Suppressor macrophage treated with lipopolysaccharide for 1 hour (primary cell): Measurements from ENCODE around the gene COL6A1.
"Not testable (repeated sequence)": the region's sequence is repeated elsewhere in the genome, so short reads cannot be mapped to it uniquely, and the experiment has no call there.

Experiments used
- DNase-seq, 3 donors: peaks; one replicate each; pipeline ENCODE4 v3.0.0-alpha.2; 2020 to 2022

Gene COL6A1

DNA sequence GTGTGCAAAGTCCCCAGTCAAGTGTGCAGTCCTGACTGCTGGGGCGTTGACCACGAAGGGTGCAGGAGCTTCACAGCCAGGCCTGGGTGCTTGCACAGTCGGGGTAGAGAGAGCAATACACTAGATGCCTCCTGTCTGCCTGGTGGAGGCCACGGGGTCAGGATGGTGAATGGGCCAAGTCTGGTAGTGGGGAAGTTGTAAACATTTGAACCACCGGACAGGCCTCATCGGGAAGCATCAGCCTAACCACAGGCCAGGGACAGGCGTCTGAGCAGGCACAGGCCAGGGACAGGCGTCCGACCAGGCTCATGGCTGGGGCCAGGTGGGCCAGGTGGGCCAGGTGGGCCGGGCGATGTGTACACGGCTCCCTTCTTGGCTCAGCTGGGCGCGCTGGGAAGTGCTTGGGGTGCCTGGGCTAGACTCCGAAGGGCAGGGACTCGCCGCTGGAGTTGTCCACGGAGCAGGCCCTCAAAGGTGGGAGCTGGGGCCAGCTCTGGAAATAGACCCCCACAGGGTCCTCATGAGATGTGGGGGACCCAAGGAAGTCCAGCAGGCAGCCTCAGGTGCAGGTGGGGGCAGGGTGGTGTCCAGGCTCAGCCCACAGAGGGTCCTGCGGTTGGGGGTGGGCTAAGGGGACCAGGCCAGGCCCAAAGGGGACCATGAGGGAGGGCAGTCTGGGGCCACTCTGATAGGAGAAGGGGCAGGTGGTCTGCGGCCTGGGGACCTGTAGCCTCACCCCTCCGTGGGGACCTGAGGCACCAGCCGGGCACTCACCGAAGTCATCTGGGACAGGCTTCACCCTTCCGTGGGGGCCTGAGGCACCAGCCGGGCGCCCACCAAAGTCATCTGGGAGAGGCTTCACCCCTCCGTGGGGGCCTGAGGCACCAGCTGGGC, 15.0 kb downstream of the COL6A1 start:
- no peak for DNase-seq

DNA sequence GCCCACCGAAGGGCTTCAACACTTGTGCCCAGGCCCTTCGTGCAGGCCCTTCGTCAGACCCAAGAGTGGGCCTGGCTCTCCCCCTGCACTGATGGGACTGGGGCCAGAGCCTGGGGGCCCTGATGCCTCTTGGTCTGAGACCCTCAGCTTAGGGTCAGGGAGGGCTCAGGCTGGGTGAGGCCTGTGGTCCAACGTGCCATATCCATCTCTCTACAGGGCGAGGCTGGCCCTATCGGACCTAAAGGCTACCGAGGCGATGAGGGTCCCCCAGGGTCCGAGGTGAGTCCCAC, 15.6 kb downstream of the COL6A1 start:
- DNase-seq = no peak

DNA sequence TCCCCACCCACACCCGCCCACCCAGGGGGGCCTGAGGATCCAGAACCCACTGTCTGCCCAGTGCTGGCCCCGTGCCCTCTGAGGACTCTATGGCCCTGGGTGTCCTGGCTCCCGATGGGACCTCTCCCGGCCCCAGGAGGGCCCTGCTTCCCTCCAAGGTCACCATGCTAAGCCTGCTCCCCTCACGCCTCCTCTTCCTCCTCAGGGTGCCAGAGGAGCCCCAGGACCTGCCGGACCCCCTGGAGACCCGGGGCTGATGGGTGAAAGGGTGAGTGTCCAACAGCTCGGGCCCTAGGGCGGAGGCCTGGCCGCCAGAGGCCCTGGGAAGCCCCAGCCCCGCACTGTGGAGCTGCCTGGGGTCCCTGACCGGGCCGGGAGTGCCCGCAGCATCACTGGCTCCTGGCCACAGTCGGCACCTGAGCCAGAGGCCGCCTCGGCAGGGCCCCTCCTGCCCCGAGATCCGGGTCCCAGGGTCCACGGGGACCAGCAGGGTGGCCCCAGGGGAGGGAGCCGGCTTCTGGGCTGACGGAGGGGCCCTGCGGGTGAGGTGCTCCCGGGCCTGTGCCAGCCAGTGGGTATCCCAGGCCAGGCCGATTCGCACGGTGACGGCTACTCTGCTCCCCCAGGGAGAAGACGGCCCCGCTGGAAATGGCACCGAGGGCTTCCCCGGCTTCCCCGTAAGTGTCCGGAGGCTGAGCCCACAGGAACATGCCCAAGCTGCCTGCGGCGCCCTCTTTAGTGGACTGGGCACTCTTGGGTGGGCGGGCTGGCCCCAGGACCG, 16.1 kb downstream of the COL6A1 start:
- DNase-seq = no peak

DNA sequence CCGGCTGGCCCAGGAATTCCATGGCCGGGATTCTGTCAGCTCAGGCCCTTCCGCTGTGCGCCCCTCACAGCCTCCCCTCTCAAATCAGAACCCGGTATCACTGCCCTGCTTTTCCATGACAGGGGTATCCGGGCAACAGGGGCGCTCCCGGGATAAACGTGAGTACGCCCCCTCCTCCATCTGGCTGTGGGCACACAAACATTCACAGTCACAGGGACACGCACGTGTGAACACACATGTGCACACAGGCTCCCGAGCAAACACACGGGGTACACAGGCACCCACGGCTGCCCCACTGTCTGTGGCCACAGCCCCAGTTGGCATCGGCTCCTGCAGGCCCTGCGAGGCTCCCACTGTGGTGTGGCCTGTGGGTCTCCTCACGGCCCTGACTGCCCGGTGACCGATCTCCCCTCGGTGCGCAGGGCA, 16.7 kb downstream of the COL6A1 start:
- DNase-seq = no peak

DNA sequence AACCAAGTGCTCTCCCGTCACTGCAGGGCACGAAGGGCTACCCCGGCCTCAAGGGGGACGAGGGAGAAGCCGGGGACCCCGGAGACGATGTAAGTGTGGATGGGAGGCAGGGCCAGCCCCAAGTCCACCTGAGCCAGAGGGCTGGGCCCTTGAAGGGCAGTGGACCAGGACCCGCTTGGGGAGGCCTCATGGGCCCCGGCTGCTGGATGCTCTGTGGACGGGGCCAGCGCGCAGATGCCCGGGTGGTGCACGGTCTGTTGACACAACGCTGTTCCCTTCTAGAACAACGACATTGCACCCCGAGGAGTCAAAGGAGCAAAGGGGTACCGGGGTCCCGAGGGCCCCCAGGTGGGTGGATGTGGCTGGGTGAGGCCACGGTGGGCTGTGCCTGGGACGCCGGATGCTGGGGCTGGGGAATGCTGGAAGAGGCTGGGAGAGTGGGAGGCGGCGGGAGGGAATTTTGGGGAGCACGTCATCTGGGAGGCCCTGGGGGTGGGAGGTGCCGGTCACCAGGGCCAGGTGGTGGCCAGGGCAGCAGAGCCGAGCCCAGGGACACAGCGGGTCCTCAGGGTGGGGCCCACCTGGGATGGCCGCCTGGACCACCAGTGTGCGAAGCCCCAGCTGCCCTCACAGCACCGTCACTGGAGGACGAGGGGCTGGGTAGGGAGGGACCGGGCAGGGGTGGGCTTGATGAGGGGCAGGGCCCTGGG, 17.5 kb downstream of the COL6A1 start:
- no peak for DNase-seq

DNA sequence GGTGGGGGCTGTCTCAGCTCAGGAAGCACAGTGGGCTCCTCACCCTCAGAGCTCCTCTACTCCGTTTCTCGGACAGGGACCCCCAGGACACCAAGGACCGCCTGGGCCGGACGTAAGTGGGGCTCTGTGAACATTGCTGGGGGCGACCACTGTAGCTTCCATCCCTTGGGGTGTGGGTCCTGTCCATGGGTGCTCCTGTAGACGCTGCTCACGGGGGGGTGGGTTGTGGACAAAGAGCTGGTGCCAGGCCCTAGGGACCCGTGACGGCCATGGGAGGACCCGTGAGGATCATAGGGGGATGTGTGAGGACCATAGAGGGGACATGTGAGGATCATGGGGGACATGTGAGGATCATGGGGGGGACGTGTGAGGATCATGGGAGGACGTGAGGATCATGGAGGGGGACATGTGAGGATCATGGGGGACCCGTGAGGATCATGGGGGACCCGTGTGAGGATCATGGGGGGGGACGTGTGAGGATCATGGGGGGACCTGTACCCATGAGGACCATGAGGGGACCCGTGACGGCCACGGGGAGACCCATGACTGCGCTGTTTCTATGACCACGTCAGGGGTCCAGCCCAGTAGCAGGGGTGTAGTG, 18.1 kb downstream of the COL6A1 start:
- DNase-seq = no peak

DNA sequence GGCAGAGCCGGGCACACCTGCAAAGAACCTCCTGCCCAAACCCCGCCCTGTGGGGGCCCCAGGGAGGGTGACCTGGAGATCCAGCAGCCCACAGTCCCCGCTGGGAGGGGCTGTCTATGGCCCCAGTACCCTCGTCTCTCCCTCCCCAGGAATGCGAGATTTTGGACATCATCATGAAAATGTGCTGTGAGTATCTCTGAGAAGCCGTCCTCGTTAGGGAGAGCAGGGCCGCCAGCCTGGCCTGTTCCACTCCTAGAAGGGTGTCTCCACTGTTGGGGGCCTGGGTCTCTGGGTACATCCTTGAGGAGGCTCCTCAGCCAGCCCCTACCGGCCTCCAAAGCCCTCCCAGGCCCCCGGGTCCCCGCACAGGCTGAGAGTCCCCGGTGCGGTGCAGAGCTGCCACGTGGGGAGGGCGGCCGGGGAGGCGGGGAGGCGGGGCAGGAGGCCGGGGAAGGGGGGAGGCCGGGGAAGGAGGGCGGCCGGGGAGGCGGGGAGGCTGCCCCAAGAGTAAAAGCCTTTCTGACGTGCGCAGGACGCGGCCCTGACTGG, 18.7 kb downstream of the COL6A1 start:
- DNase-seq = no peak

DNA sequence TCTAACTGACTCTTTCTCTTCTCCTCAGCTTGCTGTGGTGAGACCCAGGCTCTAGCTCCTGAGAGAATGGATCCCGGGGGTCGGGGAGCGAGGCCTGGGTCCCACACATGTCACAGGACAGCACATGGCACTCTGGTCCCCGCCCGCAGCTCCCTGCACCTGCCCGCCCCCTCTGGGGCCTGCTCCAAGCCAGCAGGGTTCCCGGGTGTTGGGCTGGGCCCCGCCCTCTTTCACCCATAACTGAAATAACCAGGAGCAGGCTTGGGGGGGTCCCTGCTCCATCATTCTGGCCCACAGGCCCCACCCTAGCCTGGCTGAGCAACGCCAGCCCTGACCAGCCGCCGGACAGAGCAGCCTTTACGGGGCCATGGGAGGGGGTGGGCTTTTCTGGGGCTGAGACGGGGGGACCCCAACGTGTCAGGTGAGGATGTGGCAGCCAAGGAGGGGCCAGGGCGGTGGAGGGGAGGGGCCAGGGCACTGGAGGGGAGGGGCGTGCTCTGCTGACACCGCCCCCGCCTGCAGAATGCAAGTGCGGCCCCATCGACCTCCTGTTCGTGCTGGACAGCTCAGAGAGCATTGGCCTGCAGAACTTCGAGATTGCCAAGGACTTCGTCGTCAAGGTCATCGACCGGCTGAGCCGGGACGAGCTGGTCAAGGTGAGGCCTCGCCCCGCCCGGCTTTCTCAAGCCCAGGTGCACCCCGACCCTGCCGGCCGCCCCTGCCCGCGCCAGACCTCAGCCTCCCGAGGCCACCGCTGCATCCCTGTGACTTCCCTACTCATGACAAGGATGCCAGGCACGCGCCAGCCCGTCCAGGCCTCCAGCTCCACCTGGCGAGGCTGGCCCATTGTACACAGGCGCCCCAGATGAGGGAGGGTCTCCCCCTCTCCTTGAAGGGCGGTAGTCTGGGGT, 19.4 kb downstream of the COL6A1 start:
- no peak for DNase-seq

DNA sequence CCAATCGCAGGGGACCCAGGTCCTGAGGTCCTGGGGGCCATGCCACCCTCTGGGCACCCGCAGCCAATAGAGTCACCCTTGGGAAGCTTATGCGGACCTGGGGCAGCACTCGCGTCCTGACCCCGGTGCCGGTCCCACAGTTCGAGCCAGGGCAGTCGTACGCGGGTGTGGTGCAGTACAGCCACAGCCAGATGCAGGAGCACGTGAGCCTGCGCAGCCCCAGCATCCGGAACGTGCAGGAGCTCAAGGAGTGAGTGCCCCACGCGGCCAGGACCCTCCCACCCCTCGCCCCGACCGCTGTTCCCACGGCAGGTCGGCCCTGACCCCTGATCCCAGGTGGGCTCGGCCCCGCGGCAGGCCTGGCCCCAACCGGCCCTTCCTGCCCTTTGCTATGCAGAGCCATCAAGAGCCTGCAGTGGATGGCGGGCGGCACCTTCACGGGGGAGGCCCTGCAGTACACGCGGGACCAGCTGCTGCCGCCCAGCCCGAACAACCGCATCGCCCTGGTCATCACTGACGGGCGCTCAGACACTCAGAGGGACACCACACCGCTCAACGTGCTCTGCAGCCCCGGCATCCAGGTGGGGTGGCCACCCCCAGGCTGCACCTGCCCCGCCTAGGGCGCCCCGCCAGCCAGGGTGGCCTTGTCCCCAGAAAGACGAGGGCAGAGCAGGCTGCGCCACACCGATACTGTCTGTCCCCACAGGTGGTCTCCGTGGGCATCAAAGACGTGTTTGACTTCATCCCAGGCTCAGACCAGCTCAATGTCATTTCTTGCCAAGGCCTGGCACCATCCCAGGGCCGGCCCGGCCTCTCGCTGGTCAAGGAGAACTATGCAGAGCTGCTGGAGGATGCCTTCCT, 20.5 kb downstream of the COL6A1 start:
- DNase-seq = no peak

DNA sequence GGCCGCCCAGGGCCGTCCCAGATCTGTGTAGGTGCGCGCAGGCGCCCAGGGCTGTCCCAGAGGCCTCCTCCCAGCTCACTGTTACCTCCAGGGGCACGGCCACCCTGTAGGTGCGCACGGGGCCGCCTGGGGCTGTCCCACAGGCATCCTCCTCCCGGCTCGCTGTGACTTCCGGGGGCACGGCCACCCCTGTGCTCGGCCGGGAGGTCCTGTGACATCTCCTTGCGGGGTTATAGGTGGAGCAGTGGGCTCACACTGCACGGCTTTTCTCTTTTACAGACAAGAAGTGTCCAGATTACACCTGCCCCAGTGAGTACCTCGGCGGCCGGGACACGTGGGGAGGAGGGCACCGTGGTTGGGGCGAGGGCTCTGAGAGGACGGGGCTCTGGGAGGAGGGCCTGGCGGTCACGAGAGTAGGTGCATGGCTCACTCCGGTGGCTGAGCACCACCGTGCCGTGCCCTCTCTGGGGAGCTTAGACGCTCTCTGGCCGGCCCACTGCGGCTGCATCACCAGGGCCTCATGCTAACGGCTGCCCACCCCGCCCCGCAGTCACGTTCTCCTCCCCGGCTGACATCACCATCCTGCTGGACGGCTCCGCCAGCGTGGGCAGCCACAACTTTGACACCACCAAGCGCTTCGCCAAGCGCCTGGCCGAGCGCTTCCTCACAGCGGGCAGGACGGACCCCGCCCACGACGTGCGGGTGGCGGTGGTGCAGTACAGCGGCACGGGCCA, 21.4 kb downstream of the COL6A1 start:
- no peak for DNase-seq

DNA sequence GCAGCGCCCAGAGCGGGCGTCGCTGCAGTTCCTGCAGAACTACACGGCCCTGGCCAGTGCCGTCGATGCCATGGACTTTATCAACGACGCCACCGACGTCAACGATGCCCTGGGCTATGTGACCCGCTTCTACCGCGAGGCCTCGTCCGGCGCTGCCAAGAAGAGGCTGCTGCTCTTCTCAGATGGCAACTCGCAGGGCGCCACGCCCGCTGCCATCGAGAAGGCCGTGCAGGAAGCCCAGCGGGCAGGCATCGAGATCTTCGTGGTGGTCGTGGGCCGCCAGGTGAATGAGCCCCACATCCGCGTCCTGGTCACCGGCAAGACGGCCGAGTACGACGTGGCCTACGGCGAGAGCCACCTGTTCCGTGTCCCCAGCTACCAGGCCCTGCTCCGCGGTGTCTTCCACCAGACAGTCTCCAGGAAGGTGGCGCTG, 22.0 kb downstream of the COL6A1 start:
- no peak for DNase-seq

DNA sequence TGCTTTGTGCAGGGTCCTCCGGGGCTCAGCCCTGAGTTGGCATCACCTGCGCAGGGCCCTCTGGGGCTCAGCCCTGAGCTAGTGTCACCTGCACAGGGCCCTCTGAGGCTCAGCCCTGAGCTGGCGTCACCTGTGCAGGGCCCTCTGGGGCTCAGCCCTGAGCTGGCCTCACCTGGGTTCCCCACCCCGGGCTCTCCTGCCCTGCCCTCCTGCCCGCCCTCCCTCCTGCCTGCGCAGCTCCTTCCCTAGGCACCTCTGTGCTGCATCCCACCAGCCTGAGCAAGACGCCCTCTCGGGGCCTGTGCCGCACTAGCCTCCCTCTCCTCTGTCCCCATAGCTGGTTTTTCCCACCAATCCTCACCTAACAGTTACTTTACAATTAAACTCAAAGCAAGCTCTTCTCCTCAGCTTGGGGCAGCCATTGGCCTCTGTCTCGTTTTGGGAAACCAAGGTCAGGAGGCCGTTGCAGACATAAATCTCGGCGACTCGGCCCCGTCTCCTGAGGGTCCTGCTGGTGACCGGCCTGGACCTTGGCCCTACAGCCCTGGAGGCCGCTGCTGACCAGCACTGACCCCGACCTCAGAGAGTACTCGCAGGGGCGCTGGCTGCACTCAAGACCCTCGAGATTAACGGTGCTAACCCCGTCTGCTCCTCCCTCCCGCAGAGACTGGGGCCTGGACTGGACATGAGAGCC, 22.7 kb downstream of the COL6A1 start:
- DNase-seq = no peak

DNA sequence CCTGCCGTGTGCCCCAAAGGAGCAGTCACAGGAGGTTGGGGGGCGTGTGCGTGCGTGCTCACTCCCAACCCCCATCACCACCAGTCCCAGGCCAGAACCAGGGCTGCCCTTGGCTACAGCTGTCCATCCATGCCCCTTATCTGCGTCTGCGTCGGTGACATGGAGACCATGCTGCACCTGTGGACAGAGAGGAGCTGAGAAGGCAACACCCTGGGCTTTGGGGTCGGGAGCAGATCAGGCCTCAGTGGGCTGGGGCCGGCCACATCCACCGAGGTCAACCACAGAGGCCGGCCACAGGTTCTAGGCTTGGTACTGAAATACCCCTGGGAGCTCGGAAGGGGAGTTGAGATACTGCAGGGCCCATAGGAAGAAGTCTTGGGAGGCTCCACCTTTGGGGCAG, 23.5 kb downstream of the COL6A1 start:
- no peak for DNase-seq

DNA sequence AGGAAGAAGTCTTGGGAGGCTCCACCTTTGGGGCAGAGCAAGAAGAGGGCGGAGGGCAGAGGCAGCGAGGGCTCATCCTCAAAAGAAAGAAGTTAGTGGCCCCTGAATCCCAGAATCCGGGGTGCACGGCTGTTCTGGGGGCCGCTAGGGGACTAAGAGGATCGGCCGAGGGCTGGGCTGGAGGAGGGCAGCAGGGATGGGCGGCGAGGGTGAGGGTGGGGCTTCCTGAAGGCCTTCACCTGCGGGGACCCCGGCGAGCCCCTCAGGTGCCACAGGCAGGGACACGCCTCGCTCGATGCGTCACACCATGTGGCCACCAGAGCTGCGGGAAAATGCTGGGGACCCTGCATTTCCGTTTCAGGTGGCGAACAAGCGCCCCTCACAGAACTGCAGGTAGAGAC, 23.9 kb downstream of the COL6A1 start:
- no peak for DNase-seq

DNA sequence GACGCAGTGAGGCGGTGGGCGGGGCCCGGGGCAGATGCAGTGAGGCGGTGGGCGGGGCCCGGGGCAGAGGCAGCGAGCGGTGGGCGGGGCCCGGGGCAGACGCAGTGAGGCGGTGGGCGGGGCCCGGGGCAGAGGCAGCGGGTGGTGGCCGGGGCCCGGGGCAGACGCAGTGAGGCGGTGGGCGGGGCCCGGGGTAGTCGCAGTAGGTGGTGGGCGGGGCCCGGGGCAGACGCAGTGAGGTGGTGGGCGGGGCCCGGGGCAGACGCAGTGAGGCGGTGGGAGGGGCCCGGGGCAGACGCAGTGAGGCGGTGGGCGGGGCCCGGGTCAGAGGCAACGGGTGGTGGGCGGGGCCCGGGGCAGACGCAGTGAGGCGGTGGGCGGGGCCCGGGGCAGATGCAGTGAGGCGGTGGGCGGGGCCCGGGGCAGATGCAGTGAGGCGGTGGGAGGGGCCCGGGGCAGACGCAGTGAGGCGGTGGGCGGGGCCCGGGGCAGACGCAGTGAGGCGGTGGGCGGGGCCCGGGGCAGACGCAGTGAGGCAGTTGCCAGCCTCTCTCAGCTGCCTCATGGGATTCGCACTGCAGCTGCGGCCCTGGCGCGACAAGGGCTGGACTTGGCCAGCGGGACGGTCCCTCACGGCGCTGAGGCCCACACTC, 24.4 kb downstream of the COL6A1 start:
- not testable (repeated sequence) for DNase-seq

DNA sequence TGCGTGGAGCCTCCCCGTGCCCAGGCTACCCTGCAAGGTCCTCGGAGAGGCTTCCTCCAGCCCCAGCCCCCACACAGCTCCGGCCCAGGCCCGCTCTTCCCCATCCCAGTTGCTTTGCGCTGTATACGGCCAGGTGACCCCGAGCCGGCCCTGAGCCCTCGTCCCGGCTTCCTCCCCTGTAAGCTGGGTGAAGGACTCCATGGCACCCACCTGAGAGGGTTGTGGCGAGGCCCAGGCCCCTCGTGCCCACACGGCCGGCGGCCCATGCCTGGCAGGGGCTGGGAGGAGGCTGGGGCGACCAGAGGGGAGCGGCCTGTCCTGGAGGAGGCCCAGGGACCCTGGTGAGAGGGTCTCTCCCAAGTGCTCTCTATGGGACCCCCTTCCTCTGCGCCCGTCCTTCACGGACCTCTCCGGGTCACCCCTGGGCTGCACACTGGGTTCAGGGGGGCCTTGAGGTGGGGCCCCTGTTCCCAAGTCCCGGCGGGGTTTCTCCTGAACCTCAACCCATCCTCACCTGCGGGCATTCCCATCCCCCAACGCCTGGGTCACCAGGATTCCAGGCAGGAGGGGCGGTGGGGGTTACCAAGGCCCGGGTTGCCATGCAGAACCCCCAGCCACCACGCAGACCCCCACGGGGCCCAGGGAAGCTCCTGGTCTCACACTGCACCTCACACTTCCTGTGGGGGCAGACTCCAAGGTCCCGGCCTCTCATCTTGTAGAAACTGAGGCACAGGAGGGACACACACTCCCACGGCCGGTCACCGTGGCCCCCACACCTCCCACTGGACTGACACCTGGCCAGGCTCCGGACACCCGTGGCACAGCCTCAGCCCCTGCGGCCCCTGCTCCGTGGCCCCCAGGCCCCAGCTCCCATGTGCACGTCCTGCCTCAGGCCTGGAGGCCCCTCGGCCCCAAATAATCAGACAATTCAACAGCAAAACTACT, 25.2 kb downstream of the COL6A1 start:
- no peak for DNase-seq

DNA sequence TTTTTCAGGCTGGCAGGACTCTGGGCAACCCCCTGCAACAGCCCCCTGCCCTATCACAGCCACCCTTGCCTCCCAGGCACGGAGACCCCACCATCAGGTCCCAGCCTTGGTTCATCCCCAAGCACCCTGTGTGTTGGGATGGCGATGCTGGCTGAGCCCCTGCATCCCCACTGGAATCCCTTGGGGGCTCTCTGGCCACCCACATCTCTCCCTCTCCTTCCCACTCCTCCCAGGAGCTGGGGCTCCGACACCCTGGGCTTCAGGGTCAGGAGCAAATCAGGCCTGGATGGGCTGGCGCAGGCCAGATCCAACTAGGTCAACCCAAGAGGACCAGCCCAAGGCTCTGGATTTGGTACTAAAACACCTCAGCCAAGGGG, 25.9 kb downstream of the COL6A1 start:
- DNase-seq = no peak
